Astrocyte (in vitro differentiated cells and primary cell): ENCODE results near the gene JAK3. TPM values are rescaled to one million over a fixed set of nuclear protein-coding genes. Genes with fewer than 3 reads are reported as not detected.

Experiments used
- DNase-seq: peaks from one replicate; pipeline ENCODE4 v3.0.0-alpha.2; 2010; ENCODE audit warnings: low read depth
- FAIRE-seq: peaks from 2 replicates; lab custom pipeline; 2011; peaks lifted over from hg19 to GRCh38; lab: Jason Lieb, UNC
- H2AFZ ChIP-seq: 2 replicates; pipeline ENCODE4 v1.6.0; 2012; ENCODE audit warnings: low read depth, low read length, inconsistent platforms
- H3K27ac ChIP-seq: 2 replicates; pipeline ENCODE4 v1.5.1; 2011; ENCODE audit warnings: low read depth, low read length, inconsistent platforms
- H3K27me3 ChIP-seq: 2 replicates; pipeline ENCODE4 v1.6.0; 2011; ENCODE audit warnings: low read length, inconsistent platforms; ENCODE audit not compliant: insufficient read depth
- H3K36me3 ChIP-seq: 2 replicates; pipeline ENCODE4 v1.5.1; 2011; ENCODE audit warnings: low read length, inconsistent platforms; ENCODE audit not compliant: insufficient read depth
- H3K4me1 ChIP-seq: 2 replicates; pipeline ENCODE4 v1.5.1; 2011; ENCODE audit warnings: low read length, inconsistent platforms; ENCODE audit not compliant: insufficient read depth
- H3K4me2 ChIP-seq: 2 replicates; pipeline ENCODE4 v1.6.0; 2012; ENCODE audit warnings: low read length, inconsistent platforms
- H3K4me3 ChIP-seq: 2 replicates; pipeline ENCODE4 v1.5.1; 2011; ENCODE audit warnings: low read depth, mild to moderate bottlenecking, low read length, inconsistent platforms; ENCODE audit not compliant: insufficient read depth
- H3K79me2 ChIP-seq: 2 replicates; pipeline ENCODE4 v1.6.0; 2012; ENCODE audit warnings: mild to moderate bottlenecking, low read length, inconsistent platforms; ENCODE audit not compliant: insufficient read depth
- H3K9ac ChIP-seq: 2 replicates; pipeline ENCODE4 v1.6.0; 2012; ENCODE audit warnings: mild to moderate bottlenecking, low read length, inconsistent platforms
- H3K9me3 ChIP-seq: 2 replicates; pipeline ENCODE4 v1.5.1; 2012; ENCODE audit warnings: low read depth, mild to moderate bottlenecking, low read length, inconsistent platforms; ENCODE audit not compliant: insufficient read depth
- H4K20me1 ChIP-seq: 2 replicates; pipeline ENCODE4 v1.6.0; 2012; ENCODE audit warnings: low read length, inconsistent platforms; ENCODE audit not compliant: insufficient read depth
- H3K27ac Mint-ChIP-seq: one replicate; pipeline ENCODE4 v1.8.0; 2021; ENCODE audit warnings: mild to moderate bottlenecking, mixed read lengths; ENCODE audit not compliant: unreplicated experiment
- H3K27me3 Mint-ChIP-seq: one replicate; pipeline ENCODE4 v1.8.0; 2021; ENCODE audit warnings: low read depth, mixed read lengths; ENCODE audit not compliant: unreplicated experiment
- H3K36me3 Mint-ChIP-seq: one replicate; pipeline ENCODE4 v1.8.0; 2021; ENCODE audit warnings: low read depth, mixed read lengths; ENCODE audit not compliant: unreplicated experiment
- H3K4me1 Mint-ChIP-seq: one replicate; pipeline ENCODE4 v1.8.0; 2021; ENCODE audit warnings: low read depth, mixed read lengths; ENCODE audit not compliant: unreplicated experiment
- H3K4me3 Mint-ChIP-seq: one replicate; pipeline ENCODE4 v1.8.0; 2021; ENCODE audit warnings: mild to moderate bottlenecking, moderate library complexity, mixed read lengths; ENCODE audit not compliant: unreplicated experiment
- H3K9me3 Mint-ChIP-seq: one replicate; pipeline ENCODE4 v1.8.0; 2021; ENCODE audit warnings: mild to moderate bottlenecking, mixed read lengths; ENCODE audit not compliant: unreplicated experiment
- CTCF ChIP-seq: IDR thresholded peaks from 2 replicates; pipeline ENCODE4 v1.5.1; 2011; ENCODE audit warnings: low read depth, mild to moderate bottlenecking, inconsistent platforms, low read length, moderate library complexity; ENCODE audit not compliant: insufficient read depth
- EZH2 ChIP-seq: IDR thresholded peaks from 2 replicates; pipeline ENCODE4 v1.6.1; 2012; ENCODE audit warnings: mild to moderate bottlenecking, low read length, inconsistent platforms; ENCODE audit not compliant: insufficient read depth
- total RNA-seq: library from RNA; stranded (reverse); gene quantifications from 2 replicates; pipeline ENCODE4 v1.2.1, GENCODE V29; 2021

Gene JAK3
- total RNA-seq, 1 donor from 2014 or later: 1.00 TPM

- no peaks in the 10 kb centered on the region for H3K27me3 ChIP-seq
- no peaks in the 10 kb centered on the region for H3K4me1 ChIP-seq
- no peak overlapping the region for H3K4me2 ChIP-seq
- no peaks in the 10 kb centered on the region for H3K9me3 Mint-ChIP-seq
- H3K27me3 Mint-ChIP-seq: peaks cover 17% of the 10 kb centered on the region
- H3K4me3 ChIP-seq: no peak overlapping the region
- H3K27ac ChIP-seq: no peak overlapping the region
- H3K4me3 Mint-ChIP-seq: no peak overlapping the region
- no peaks in the 10 kb centered on the region for H3K79me2 ChIP-seq
- H2AFZ ChIP-seq: no peak overlapping the region
- H3K9me3 ChIP-seq: no peaks in the 10 kb centered on the region
- H4K20me1 ChIP-seq: no peaks in the 10 kb centered on the region
- DNase-seq: no peak
- H3K36me3 ChIP-seq: no peaks in the 10 kb centered on the region
- H3K36me3 Mint-ChIP-seq: no peaks in the 10 kb centered on the region
- no peak overlapping the region for H3K27ac Mint-ChIP-seq
- TF ChIP-seq CTCF (no peak), EZH2 (no peak)
- no peak for FAIRE-seq
- no peaks in the 10 kb centered on the region for H3K4me1 Mint-ChIP-seq
- no peak overlapping the region for H3K9ac ChIP-seq
Measured at GRCh38 chr19:17879466-17879865, 31.7 kb upstream of the JAK3 start.

GRCh38 chr19:17877696-17878095, 29.9 kb upstream of the JAK3 start:
- H4K20me1 ChIP-seq: no peaks in the 10 kb centered on the region
- H3K36me3 ChIP-seq: no peaks in the 10 kb centered on the region
- DNase-seq (no peak), FAIRE-seq (no peak)
- no peaks in the 10 kb centered on the region for H3K79me2 ChIP-seq
- no peak overlapping the region for H2AFZ ChIP-seq
- no peak overlapping the region for H3K4me3 ChIP-seq
- H3K9me3 ChIP-seq: no peaks in the 10 kb centered on the region
- Mint-ChIP-seq H3K27ac (no peak overlapping the region), H3K9me3 (no peaks in the 10 kb centered on the region), H3K4me3 (no peak overlapping the region), H3K36me3 (no peaks in the 10 kb centered on the region), H3K27me3 (peaks cover 24% of the 10 kb centered on the region), H3K4me1 (no peaks in the 10 kb centered on the region)
- H3K4me1 ChIP-seq: no peaks in the 10 kb centered on the region
- H3K27me3 ChIP-seq: peaks cover 10% of the 10 kb centered on the region
- no peak overlapping the region for H3K27ac ChIP-seq
- H3K4me2 ChIP-seq: no peak overlapping the region
- H3K9ac ChIP-seq: no peak overlapping the region
- TF ChIP-seq CTCF (no peak), EZH2 (no peak)

GRCh38 chr19:17874758-17875135, 27.0 kb upstream of the JAK3 start:
- Histone ChIP-seq H3K9ac (no peak overlapping the region), H3K79me2 (no peaks in the 10 kb centered on the region), H3K27me3 (peaks cover 37% of the 10 kb centered on the region), H3K27ac (no peak overlapping the region), H3K36me3 (no peaks in the 10 kb centered on the region), H3K4me3 (no peak overlapping the region), H3K4me1 (no peaks in the 10 kb centered on the region), H4K20me1 (no peaks in the 10 kb centered on the region), H3K9me3 (no peaks in the 10 kb centered on the region), H3K4me2 (no peak overlapping the region), H2AFZ (no peak overlapping the region)
- H3K27ac Mint-ChIP-seq: no peak overlapping the region
- no peaks in the 10 kb centered on the region for H3K9me3 Mint-ChIP-seq
- H3K27me3 Mint-ChIP-seq: peaks cover 26% of the 10 kb centered on the region
- no peaks in the 10 kb centered on the region for H3K36me3 Mint-ChIP-seq
- no peak overlapping the region for H3K4me3 Mint-ChIP-seq
- no peaks in the 10 kb centered on the region for H3K4me1 Mint-ChIP-seq
- DNase-seq (no peak), FAIRE-seq (no peak)
- TF ChIP-seq CTCF (no peak), EZH2 (no peak)
